OCI-LY7 (cell line): Measurements from ENCODE around the gene FALEC. TPM values are rescaled to one million over a fixed set of nuclear protein-coding genes. Genes with fewer than 3 reads are reported as not detected.

Experiments used
- BruUV-seq: library from RNA; stranded (reverse); fragments of 400-500 nt; replicated peaks from 2 replicates; lab custom pipeline; 2021; lab: Mats Ljungman, UMichigan
- CTCF ChIA-PET: fragments of 300-600 bp; sonication (Branson Sonifier 250); formaldehyde crosslinking; loops from one replicate; lab custom pipeline; 2022; ENCODE audit warnings: antibody characterized with exemption; ENCODE audit not compliant: unreplicated experiment; lab: Charles Lee
- POLR2A ChIA-PET: fragments of 300-600 bp; sonication (Branson Sonifier 250); formaldehyde crosslinking; loops from one replicate; lab custom pipeline; 2022; ENCODE audit warnings: antibody characterized with exemption; lab: Charles Lee
- DNase-seq: peaks from one replicate; pipeline ENCODE4 v3.0.0-alpha.2; 2015; ENCODE audit warnings: low spot score
- H2AFZ ChIP-seq: fragments of 200-600 bp; sonication (generic), shearing (Covaris generic); 2 replicates; pipeline ENCODE4 v1.6.1; 2014; ENCODE audit warnings: mild to moderate bottlenecking, antibody characterized with exemption, low read length, moderate library complexity
- H3K27ac ChIP-seq: fragments of 200-600 bp; sonication (generic); 2 replicates; pipeline ENCODE4 v1.5.1; 2014; ENCODE audit warnings: mixed run types, low read depth, mild to moderate bottlenecking, moderate library complexity, low read length, inconsistent platforms; ENCODE audit not compliant: poor library complexity, severe bottlenecking
- H3K36me3 ChIP-seq: fragments of 200-600 bp; sonication (generic); 2 replicates; pipeline ENCODE4 v1.6.1; 2014; ENCODE audit warnings: mild to moderate bottlenecking, antibody characterized with exemption, low read length, moderate library complexity, mixed read lengths; ENCODE audit not compliant: insufficient read depth
- H3K4me1 ChIP-seq: fragments of 200-600 bp; sonication (generic); 2 replicates; pipeline ENCODE4 v1.5.1; 2014; ENCODE audit warnings: mild to moderate bottlenecking, low read length; ENCODE audit not compliant: insufficient read depth, poor library complexity, severe bottlenecking
- H3K4me2 ChIP-seq: fragments of 200-600 bp; sonication (generic); 2 replicates; pipeline ENCODE4 v1.6.1; 2014; ENCODE audit warnings: mild to moderate bottlenecking, low read length
- H3K4me3 ChIP-seq: fragments of 200-600 bp; sonication (generic); 2 replicates; pipeline ENCODE4 v1.5.1; 2014; ENCODE audit warnings: mild to moderate bottlenecking, low read depth, low read length; ENCODE audit not compliant: poor library complexity, severe bottlenecking
- H3K79me2 ChIP-seq: fragments of 200-600 bp; sonication (generic); 2 replicates; pipeline ENCODE4 v1.6.1; 2016; ENCODE audit warnings: low read depth, mild to moderate bottlenecking, low read length, moderate library complexity, mixed read lengths; ENCODE audit not compliant: insufficient read depth
- H3K9me2 ChIP-seq: fragments of 200-600 bp; sonication (generic); 2 replicates; pipeline ENCODE4 v1.6.1; 2016; ENCODE audit warnings: mild to moderate bottlenecking, low read length, mixed read lengths; ENCODE audit not compliant: insufficient read depth
- H3K9me3 ChIP-seq: fragments of 200-600 bp; sonication (generic); 2 replicates; pipeline ENCODE4 v1.6.1; 2014; ENCODE audit warnings: mild to moderate bottlenecking, mixed run types, low read length, mixed read lengths
- H4K20me1 ChIP-seq: fragments of 200-600 bp; sonication (generic); 2 replicates; pipeline ENCODE4 v1.6.1; 2014; ENCODE audit warnings: mild to moderate bottlenecking, antibody characterized with exemption, low read length, moderate library complexity, mixed read lengths; ENCODE audit not compliant: insufficient read depth
- CTCF ChIP-seq: fragments of 200-600 bp; sonication (generic); conservative IDR thresholded peaks from 2 replicates; pipeline ENCODE4 v1.5.1; 2014; ENCODE audit warnings: mild to moderate bottlenecking, antibody characterized with exemption, low read length, moderate library complexity, mixed read lengths
- EZH2phosphoT487 ChIP-seq: fragments of 200-600 bp; sonication (generic); IDR thresholded peaks from 2 replicates; pipeline ENCODE4 v1.6.1; 2018; ENCODE audit warnings: low read depth, borderline replicate concordance, mild to moderate bottlenecking, mixed run types, antibody characterized with exemption, low read length, moderate library complexity, mixed read lengths
- intact Hi-C: fragments of 100-400 bp; cut with micrococcal nuclease; formaldehyde crosslinking; loops from one replicate; pipeline ENCODE4 v1.10.0; 2022; ENCODE audit not compliant: unreplicated experiment
- total RNA-seq, 2 experiments: library from RNA; depleted of rRNA in 1 of 2; stranded (reverse); fragments of >200 nt in 1 of 2; shearing (Covaris generic) in 1 of 2; gene quantifications; 2 replicates each; pipeline ENCODE4 v1.2.3, GENCODE V29; 2014 to 2022

Gene FALEC
- total RNA-seq, 2 experiments from 2014 or later, result 0.47 to 1.9 TPM

- intact Hi-C loops, result loop anchor here (10.0 kb wide), 1 partner anchor 506 kb away; the partner anchor contains the start of gene CERS2
- Histone ChIP-seq H3K27ac (no peak overlapping the region), H3K4me1 (no peaks in the 10 kb centered on the region), H2AFZ (no peak overlapping the region), H4K20me1 (no peaks in the 10 kb centered on the region), H3K9me2 (no peaks in the 10 kb centered on the region), H3K4me2 (no peak overlapping the region), H3K9me3 (no peaks in the 10 kb centered on the region), H3K36me3 (peaks cover 72% of the 10 kb centered on the region), H3K79me2 (no peaks in the 10 kb centered on the region), H3K4me3 (no peak overlapping the region)
- POLR2A ChIA-PET, result interaction anchor here (0.7 kb wide), 1 partner anchor 673 kb away, joined by 5 read pairs; no protein-coding TSS in a partner anchor
- DNase-seq, result no peak
- CTCF ChIA-PET, result no interaction called here
- no peak for TF ChIP-seq EZH2phosphoT487
- no peak for TF ChIP-seq CTCF
- BruUV-seq, result no TSS peak
Measured at GRCh38 chr1:150469291-150469690, 46.3 kb upstream of the FALEC start.

- Histone ChIP-seq H3K9me2 (no peaks in the 10 kb centered on the region), H3K36me3 (peaks cover 44% of the 10 kb centered on the region), H3K4me3 (no peak overlapping the region), H4K20me1 (no peaks in the 10 kb centered on the region), H3K9me3 (no peaks in the 10 kb centered on the region), H3K4me2 (no peak overlapping the region), H2AFZ (no peak overlapping the region), H3K4me1 (no peaks in the 10 kb centered on the region), H3K27ac (no peak overlapping the region), H3K79me2 (no peaks in the 10 kb centered on the region)
- no peak for TF ChIP-seq EZH2phosphoT487
- no peak for TF ChIP-seq CTCF
- intact Hi-C loops, result no loop called here
- ChIA-PET CTCF (no interaction called here), POLR2A (no interaction called here)
- no TSS peak for BruUV-seq
- DNase-seq, result no peak
Measured at GRCh38 chr1:150472601-150473200, 42.9 kb upstream of the FALEC start.

- Histone ChIP-seq H4K20me1 (no peaks in the 10 kb centered on the region), H3K4me1 (no peaks in the 10 kb centered on the region)
Measured at GRCh38 chr1:150473659-150474058, 41.9 kb upstream of the FALEC start.

More at GRCh38 chr1:150473659-150474058, 41.9 kb upstream of the FALEC start:
- Histone ChIP-seq H3K27ac (no peak overlapping the region), H3K79me2 (no peaks in the 10 kb centered on the region), H3K9me2 (no peaks in the 10 kb centered on the region), H3K9me3 (no peaks in the 10 kb centered on the region), H3K4me3 (no peak overlapping the region), H2AFZ (no peak overlapping the region), H3K36me3 (peaks cover 40% of the 10 kb centered on the region), H3K4me2 (no peak overlapping the region)
- no peak for DNase-seq
- intact Hi-C loops, result no loop called here
- TF ChIP-seq EZH2phosphoT487, result no peak
- TF ChIP-seq CTCF, result no peak
- ChIA-PET CTCF (no interaction called here), POLR2A (no interaction called here)
- TSS peak; percentile 18 for BruUV-seq
